ENCODE data around the gene RXRA. TPM values are rescaled to one million over a fixed set of nuclear protein-coding genes. Genes with fewer than 3 reads are reported as not detected.

RXRA gene
- total RNA-seq, 6 experiments from 2014 or later: 105 to 165 (median 131) TPM

GRCh38 chr9:134408939-134409737 is 82.9 kb downstream of the RXRA start:
- TF ChIP-seq, protein P1, sequence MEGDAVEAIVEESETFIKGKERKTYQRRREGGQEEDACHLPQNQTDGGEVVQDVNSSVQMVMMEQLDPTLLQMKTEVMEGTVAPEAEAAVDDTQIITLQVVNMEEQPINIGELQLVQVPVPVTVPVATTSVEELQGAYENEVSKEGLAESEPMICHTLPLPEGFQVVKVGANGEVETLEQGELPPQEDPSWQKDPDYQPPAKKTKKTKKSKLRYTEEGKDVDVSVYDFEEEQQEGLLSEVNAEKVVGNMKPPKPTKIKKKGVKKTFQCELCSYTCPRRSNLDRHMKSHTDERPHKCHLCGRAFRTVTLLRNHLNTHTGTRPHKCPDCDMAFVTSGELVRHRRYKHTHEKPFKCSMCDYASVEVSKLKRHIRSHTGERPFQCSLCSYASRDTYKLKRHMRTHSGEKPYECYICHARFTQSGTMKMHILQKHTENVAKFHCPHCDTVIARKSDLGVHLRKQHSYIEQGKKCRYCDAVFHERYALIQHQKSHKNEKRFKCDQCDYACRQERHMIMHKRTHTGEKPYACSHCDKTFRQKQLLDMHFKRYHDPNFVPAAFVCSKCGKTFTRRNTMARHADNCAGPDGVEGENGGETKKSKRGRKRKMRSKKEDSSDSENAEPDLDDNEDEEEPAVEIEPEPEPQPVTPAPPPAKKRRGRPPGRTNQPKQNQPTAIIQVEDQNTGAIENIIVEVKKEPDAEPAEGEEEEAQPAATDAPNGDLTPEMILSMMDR (IDR thresholded peaks at IDR 0.05): no peak
- TF ChIP-seq POLR2A (IDR thresholded peaks at IDR 0.05): no peak
- peak in 2 of 3 donors; percentile 46 to 73 for DNase-seq
- H3K9me3 ChIP-seq: no peaks in the 10 kb centered on the region
- peaks cover 0 to 36% (median 13%) of the 10 kb centered on the region in 4 donors for H3K36me3 ChIP-seq
- H3K27ac ChIP-seq: peak overlapping the region; percentile 47 to 84 (median 55)
- no peaks in the 10 kb centered on the region for H3K27me3 ChIP-seq
- WGBS (ENCODE audit: insufficient coverage, low coverage, low lambda C conversion rate, missing lambda C conversion rate): 28% methylated on average over 6 of the region's 40 CpGs
- H3K4me1 ChIP-seq: peaks cover 11 to 95% (median 54%) of the 10 kb centered on the region in 4 donors
- peak overlapping the region in 1 of 3 donors; percentile 10 for H3K4me3 ChIP-seq
- ATAC-seq: peak in 1 of 4 donors; percentile 0
- intact Hi-C loops (cut with DNase I): no loop called here

GRCh38 chr9:134410071-134410834 is 84.0 kb downstream of the RXRA start:
- Histone ChIP-seq H3K36me3 (peaks cover 0 to 36% (median 17%) of the 10 kb centered on the region in 4 donors), H3K4me3 (no peak overlapping the region), H3K27me3 (no peaks in the 10 kb centered on the region), H3K9me3 (no peaks in the 10 kb centered on the region), H3K27ac (peak overlapping the region; percentile 47 to 84 (median 55)), H3K4me1 (peaks cover 11 to 84% (median 44%) of the 10 kb centered on the region in 4 donors)
- ATAC-seq: peak; percentile 29 to 57 (median 53)
- 19% methylated on average over 6 of the region's 17 CpGs for WGBS (ENCODE audit: insufficient coverage, low coverage, low lambda C conversion rate, missing lambda C conversion rate)
- intact Hi-C loops (cut with DNase I): no loop called here
- no peak for TF ChIP-seq POLR2A (IDR thresholded peaks at IDR 0.05)
- TF ChIP-seq, protein P1 (IDR thresholded peaks at IDR 0.05): no peak
- DNase-seq: peak; percentile 81 to 97 (median 95)

GRCh38 chr9:134410835-134411217 is 84.6 kb downstream of the RXRA start:
- Histone ChIP-seq H3K4me3 (no peak overlapping the region), H3K4me1 (peaks cover 8 to 78% (median 43%) of the 10 kb centered on the region in 4 donors), H3K27ac (peak overlapping the region in 2 of 3 donors; percentile 1 to 84), H3K9me3 (no peaks in the 10 kb centered on the region), H3K27me3 (no peaks in the 10 kb centered on the region), H3K36me3 (peaks cover 0 to 36% (median 17%) of the 10 kb centered on the region in 4 donors)
- DNase-seq (no peak), ATAC-seq (no peak)
- WGBS (ENCODE audit: insufficient coverage, low coverage, low lambda C conversion rate, missing lambda C conversion rate): no CpG with 5 or more reads among the region's 12 CpGs
- TF ChIP-seq, protein P1 (IDR thresholded peaks at IDR 0.05): no peak
- TF ChIP-seq POLR2A (IDR thresholded peaks at IDR 0.05): no peak
- intact Hi-C loops (cut with DNase I): no loop called here

DNA sequence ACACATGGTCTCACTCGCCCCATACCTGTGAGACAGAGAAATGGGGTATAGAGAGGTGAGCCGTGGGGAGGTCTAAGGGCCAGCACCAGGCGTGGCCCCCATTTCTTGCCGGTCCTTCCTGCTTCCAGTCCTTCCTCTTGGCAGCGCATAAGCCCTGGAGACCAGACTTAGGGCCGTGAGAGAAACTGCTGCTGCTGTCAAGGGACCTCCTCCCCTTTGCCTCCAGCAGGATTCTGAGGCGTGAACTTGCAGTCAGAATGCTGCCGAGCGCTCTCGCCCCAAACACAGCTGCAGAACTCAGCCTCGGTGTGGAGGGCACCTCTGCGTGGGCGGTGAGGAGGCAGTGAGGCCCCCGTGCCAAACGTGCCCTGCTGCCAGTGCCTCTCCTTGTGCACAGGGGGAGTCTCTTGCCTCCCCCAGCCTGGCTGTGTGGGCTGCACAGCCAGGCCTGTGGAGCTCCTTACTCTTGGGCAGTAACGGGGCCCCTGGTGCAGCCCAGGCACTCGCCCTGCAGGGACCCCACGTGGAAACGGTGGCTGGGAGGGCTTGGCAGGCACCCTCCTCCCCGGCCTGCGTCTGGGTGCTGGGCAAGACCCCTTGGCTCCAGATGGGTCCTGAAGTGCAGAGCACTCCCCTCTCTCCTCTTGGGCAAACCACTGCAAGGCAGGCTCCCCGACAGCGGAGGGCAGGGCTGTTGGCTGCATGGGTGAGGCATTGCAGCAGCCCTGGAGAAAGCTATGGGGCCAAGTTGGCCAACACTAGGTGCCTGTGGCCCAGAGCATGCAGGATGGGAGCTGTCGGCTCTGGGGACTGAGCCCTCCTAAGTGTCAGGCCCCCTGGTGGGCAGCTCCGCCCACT is 85.4 kb downstream of the RXRA start:
- peaks cover 5 to 75% (median 40%) of the 10 kb centered on the region in 4 donors for H3K4me1 ChIP-seq
- H3K36me3 ChIP-seq: peaks cover 0 to 37% (median 17%) of the 10 kb centered on the region in 4 donors
- DNase-seq (no peak), ATAC-seq (no peak)
- no peaks in the 10 kb centered on the region for H3K9me3 ChIP-seq
- peak overlapping the region in 1 of 3 donors; percentile 84 for H3K27ac ChIP-seq
- 40% methylated on average over 4 of the region's 25 CpGs for WGBS (ENCODE audit: insufficient coverage, low coverage, low lambda C conversion rate, missing lambda C conversion rate)
- H3K4me3 ChIP-seq: no peak overlapping the region
- H3K27me3 ChIP-seq: no peaks in the 10 kb centered on the region
- no peak for TF ChIP-seq POLR2A (IDR thresholded peaks at IDR 0.05)
- TF ChIP-seq, protein P1 (IDR thresholded peaks at IDR 0.05): no peak
- intact Hi-C loops (cut with DNase I): no loop called here
